Stimulated activated CD8-positive, alpha-beta memory T cell treated with anti-CD3 and anti-CD28 coated beads, Interleukin-12 subunit alpha, Interleukin-12 subunit beta, amount 100 ng/mL, for 4 hours (primary cell): ENCODE measurements around the gene ITPR3.
A peak's percentile ranks its signal among the peaks of the same experiment; 100 is the strongest.

Experiments used
- DNase-seq: peaks from one replicate; pipeline ENCODE4 v3.0.0-alpha.2; 2020; ENCODE audit warnings: low read depth

The ITPR3 gene

GRCh38 chr6:33670086-33670660, 49.1 kb downstream of the ITPR3 start:
- DNase-seq, result no peak

- no peak for DNase-seq
Measured at GRCh38 chr6:33670971-33671743, 50.0 kb downstream of the ITPR3 start.

GRCh38 chr6:33671744-33672072, 50.6 kb downstream of the ITPR3 start:
- DNase-seq, result no peak

- DNase-seq, result no peak
Measured at GRCh38 chr6:33672808-33673207, 51.7 kb downstream of the ITPR3 start.

GRCh38 chr6:33673851-33674250, 52.7 kb downstream of the ITPR3 start:
- no peak for DNase-seq

GRCh38 chr6:33675968-33676367, 54.8 kb downstream of the ITPR3 start:
- DNase-seq, result no peak

GRCh38 chr6:33676416-33677142, 55.5 kb downstream of the ITPR3 start:
- no peak for DNase-seq

GRCh38 chr6:33677143-33677660, 56.1 kb downstream of the ITPR3 start:
- DNase-seq, result no peak

- no peak for DNase-seq
Measured at GRCh38 chr6:33677689-33678088, 56.6 kb downstream of the ITPR3 start.

- DNase-seq, result no peak
Measured at GRCh38 chr6:33678233-33678931, 57.3 kb downstream of the ITPR3 start.

- no peak for DNase-seq
Measured at GRCh38 chr6:33678932-33679490, 57.9 kb downstream of the ITPR3 start.

- DNase-seq, result no peak
Measured at GRCh38 chr6:33679761-33680160, 58.6 kb downstream of the ITPR3 start.

GRCh38 chr6:33682341-33682740, 61.2 kb downstream of the ITPR3 start:
- DNase-seq, result no peak

GRCh38 chr6:33683051-33683571, 62.0 kb downstream of the ITPR3 start:
- DNase-seq, result peak; percentile 19

GRCh38 chr6:33683576-33684427, 62.7 kb downstream of the ITPR3 start:
- no peak for DNase-seq

GRCh38 chr6:33684428-33684896, 63.3 kb downstream of the ITPR3 start:
- DNase-seq, result no peak

GRCh38 chr6:33684983-33685382, 63.9 kb downstream of the ITPR3 start:
- no peak for DNase-seq

- no peak for DNase-seq
Measured at GRCh38 chr6:33685411-33686224, 64.5 kb downstream of the ITPR3 start.

- DNase-seq, result no peak
Measured at GRCh38 chr6:33686225-33686924, 65.3 kb downstream of the ITPR3 start.
